ENCODE results near the gene COL9A3. TPM values are rescaled to one million over a fixed set of nuclear protein-coding genes. Genes with fewer than 3 reads are reported as not detected.

The COL9A3 gene
- total RNA-seq, 2 experiments from 2014 or later, result not detected

GRCh38 chr20:62787866-62788265, 29.0 kb upstream of the COL9A3 start:
- ChIA-PET CTCF (no interaction called here), POLR2A (no interaction called here)
- H3K4me3 ChIP-seq (ENCODE audit: low read length), result no peak overlapping the region
- no peaks in the 10 kb centered on the region for H3K27me3 ChIP-seq (ENCODE audit: control insufficient read depth in 1 of 2, insufficient read depth in 2 of 2, low read length in 2 of 2)
- TF ChIP-seq CTCF (IDR thresholded peaks at IDR 0.05), result no peak
- peaks cover 16% of the 10 kb centered on the region for H3K4me1 Mint-ChIP-seq (ENCODE audit: low read depth)
- no peak overlapping the region for H3K4me3 Mint-ChIP-seq
- no peaks in the 10 kb centered on the region for H3K9me3 ChIP-seq (ENCODE audit: control insufficient read depth in 1 of 2, insufficient read depth in 1 of 2, low read length in 2 of 2)
- peaks cover 12% of the 10 kb centered on the region for H3K4me1 ChIP-seq (ENCODE audit: insufficient read depth, low read length)
- H3K27ac ChIP-seq (ENCODE audit: low read depth in 1 of 2, low read length in 2 of 2), result no peak overlapping the region
- no peaks in the 10 kb centered on the region for H3K36me3 ChIP-seq (ENCODE audit: insufficient read depth, low read length)
- intact Hi-C loops (cut with DNase I, micrococcal nuclease), result no loop called here
- H3K36me3 Mint-ChIP-seq (ENCODE audit: low read depth), result no peaks in the 10 kb centered on the region
- H3K9me3 Mint-ChIP-seq, result no peaks in the 10 kb centered on the region
- H3K27ac Mint-ChIP-seq, result no peak overlapping the region
- DNase-seq, result no peak
- no peaks in the 10 kb centered on the region for H3K27me3 Mint-ChIP-seq
- ATAC-seq (ENCODE audit: poor library complexity), result no peak

- no peaks in the 10 kb centered on the region for H3K36me3 Mint-ChIP-seq (ENCODE audit: low read depth)
Observed at GRCh38 chr20:62788607-62789006, 28.2 kb upstream of the COL9A3 start.

GRCh38 chr20:62790075-62790474, 26.8 kb upstream of the COL9A3 start:
- no peak for TF ChIP-seq CTCF (IDR thresholded peaks at IDR 0.05)
- no peak overlapping the region for H3K4me3 ChIP-seq (ENCODE audit: low read length)
- Mint-ChIP-seq H3K9me3 (no peaks in the 10 kb centered on the region), H3K27ac (no peak overlapping the region), H3K27me3 (no peaks in the 10 kb centered on the region), H3K36me3 (ENCODE audit: low read depth) (peaks cover 7% of the 10 kb centered on the region), H3K4me3 (no peak overlapping the region), H3K4me1 (ENCODE audit: low read depth) (peaks cover 32% of the 10 kb centered on the region)
- ChIA-PET CTCF (interaction anchor here (1.2 to 1.9 kb wide), 2 partner anchors 174 to 290 kb away, joined by 3 to 9 read pairs; no protein-coding TSS in a partner anchor), POLR2A (no interaction called here)
- H3K4me1 ChIP-seq (ENCODE audit: insufficient read depth, low read length), result peaks cover 30% of the 10 kb centered on the region
- no peak overlapping the region for H3K27ac ChIP-seq (ENCODE audit: low read depth in 1 of 2, low read length in 2 of 2)
- intact Hi-C loops (cut with DNase I, micrococcal nuclease), result loop anchor here (5.0 to 10.0 kb wide), 3 partner anchors 63 to 405 kb away; partner anchors contain the start of gene RPS21 (in 1 of the 2)
- no peak for DNase-seq
- no peak for ATAC-seq (ENCODE audit: poor library complexity)
- no peaks in the 10 kb centered on the region for H3K9me3 ChIP-seq (ENCODE audit: control insufficient read depth in 1 of 2, insufficient read depth in 1 of 2, low read length in 2 of 2)
- no peaks in the 10 kb centered on the region for H3K36me3 ChIP-seq (ENCODE audit: insufficient read depth, low read length)
- no peaks in the 10 kb centered on the region for H3K27me3 ChIP-seq (ENCODE audit: control insufficient read depth in 1 of 2, insufficient read depth in 2 of 2, low read length in 2 of 2)

More at GRCh38 chr20:62788607-62789006, 28.2 kb upstream of the COL9A3 start:
- peaks cover 18% of the 10 kb centered on the region for H3K4me1 ChIP-seq (ENCODE audit: insufficient read depth, low read length)
- H3K36me3 ChIP-seq (ENCODE audit: insufficient read depth, low read length), result no peaks in the 10 kb centered on the region
- Mint-ChIP-seq H3K9me3 (no peaks in the 10 kb centered on the region), H3K27me3 (no peaks in the 10 kb centered on the region), H3K4me3 (no peak overlapping the region), H3K4me1 (ENCODE audit: low read depth) (peaks cover 21% of the 10 kb centered on the region), H3K27ac (no peak overlapping the region)
- H3K27me3 ChIP-seq (ENCODE audit: control insufficient read depth in 1 of 2, insufficient read depth in 2 of 2, low read length in 2 of 2), result no peaks in the 10 kb centered on the region
- CTCF ChIA-PET, result no interaction called here
- POLR2A ChIA-PET, result no interaction called here
- ATAC-seq (ENCODE audit: poor library complexity) (no peak), DNase-seq (no peak)
- no peak overlapping the region for H3K27ac ChIP-seq (ENCODE audit: low read depth in 1 of 2, low read length in 2 of 2)
- H3K4me3 ChIP-seq (ENCODE audit: low read length), result no peak overlapping the region
- TF ChIP-seq CTCF (IDR thresholded peaks at IDR 0.05), result no peak
- H3K9me3 ChIP-seq (ENCODE audit: control insufficient read depth in 1 of 2, insufficient read depth in 1 of 2, low read length in 2 of 2), result no peaks in the 10 kb centered on the region
- intact Hi-C loops (cut with DNase I, micrococcal nuclease), result no loop called here
